Peyer's patch (tissue), 4 donors: Measurements from ENCODE around the gene SNCG. TPM values are rescaled to one million over a fixed set of nuclear protein-coding genes. Genes with fewer than 3 reads are reported as not detected.

Source experiments
- DNase-seq, 3 donors: peaks; one replicate each; pipeline ENCODE4 v3.0.0-alpha.2; 2017 to 2019
- H3K27ac ChIP-seq, 4 donors: fragments of 200-600 bp; sonication (generic); one replicate each; pipeline ENCODE4 v1.5.1; 2016 to 2019
- H3K27me3 ChIP-seq, 2 donors: fragments of 200-600 bp; sonication (generic); one replicate each; pipeline ENCODE4 v1.5.1; 2019
- H3K36me3 ChIP-seq, 3 donors: fragments of 200-600 bp; sonication (generic); one replicate each; pipeline ENCODE4 v1.5.1; 2016 to 2019
- H3K4me1 ChIP-seq, 4 donors: fragments of 200-600 bp; sonication (generic); one replicate each; pipeline ENCODE4 v1.5.1; 2016 to 2019
- H3K4me3 ChIP-seq, 4 donors: fragments of 200-600 bp; sonication (generic); 1 replicate in 3 of 4; 2 replicates in 1 of 4; pipeline ENCODE4 v1.5.1; 2016 to 2019; ENCODE audit warnings: mild to moderate bottlenecking in 1 of 4
- H3K9me3 ChIP-seq, 4 donors: fragments of 200-600 bp; sonication (generic); one replicate each; pipeline ENCODE4 v1.5.1; 2016 to 2019; ENCODE audit warnings: mild to moderate bottlenecking in 1 of 4
- CTCF ChIP-seq, 6 experiments: fragments of 450-650 bp in 4 of 6; fragments of 200-600 bp in 2 of 6; sonication (generic) in 1 of 6; IDR thresholded peaks; one replicate each; pipeline ENCODE4 v1.5.1; 2017 to 2019; ENCODE audit warnings: antibody characterized with exemption in 6 of 6, mild to moderate bottlenecking in 3 of 6, moderate library complexity in 1 of 6
- POLR2A ChIP-seq, 2 donors: fragments of 450-650 bp; IDR thresholded peaks; one replicate each; pipeline ENCODE4 v1.5.1; 2017; ENCODE audit warnings: antibody characterized with exemption in 2 of 2, mild to moderate bottlenecking in 2 of 2, moderate library complexity in 2 of 2
- total RNA-seq, 4 donors: library from RNA; depleted of rRNA; stranded (reverse); fragments of >200 nt; gene quantifications; one replicate each; pipeline ENCODE4 v1.1.0, GENCODE V29; 2016

The SNCG gene
- total RNA-seq, result 1 to 10 TPM in 2 of 4 donors, not detected in 2; 2.4 to 8.2 TPM

- Histone ChIP-seq H3K4me3 (peak within 1 kb of the TSS in 2 of 4 donors; percentile 19 to 28), H3K27ac (peak within 1 kb of the TSS; percentile 10 to 71 (median 51)), H3K36me3 (no peaks in the 10 kb centered on the region), H3K27me3 (no peaks in the 10 kb centered on the region), H3K4me1 (peaks cover 0 to 16% (median 0%) of the 10 kb centered on the region in 4 donors), H3K9me3 (no peaks in the 10 kb centered on the region)
- DNase-seq, result no peak
- no peak for TF ChIP-seq CTCF (IDR thresholded peaks at IDR 0.05)
- TF ChIP-seq POLR2A (IDR thresholded peaks at IDR 0.05), result no peak
Observed at GRCh38 chr10:86958116-86958900, at the start of gene SNCG. SNCG (plus strand) TSS chr10:86958599; CDS start chr10:86958698, 99 bp downstream.

GRCh38 chr10:86914734-86915133 lies 43.7 kb upstream of the SNCG start:
- no peak for DNase-seq
- no peak for TF ChIP-seq CTCF (IDR thresholded peaks at IDR 0.05)
- no peak for TF ChIP-seq POLR2A (IDR thresholded peaks at IDR 0.05)
- H3K27me3 ChIP-seq, result no peaks in the 10 kb centered on the region
- no peak overlapping the region for H3K4me3 ChIP-seq
- peaks cover 0 to 38% (median 0%) of the 10 kb centered on the region in 3 donors for H3K36me3 ChIP-seq
- H3K27ac ChIP-seq, result no peak overlapping the region
- H3K4me1 ChIP-seq, result no peaks in the 10 kb centered on the region
- no peaks in the 10 kb centered on the region for H3K9me3 ChIP-seq

GRCh38 chr10:86918022-86918471 lies 40.4 kb upstream of the SNCG start:
- TF ChIP-seq POLR2A (IDR thresholded peaks at IDR 0.05) (no peak), CTCF (IDR thresholded peaks at IDR 0.05) (no peak)
- no peak overlapping the region for H3K4me3 ChIP-seq
- no peak for DNase-seq
- H3K36me3 ChIP-seq, result peaks cover 0 to 55% (median 0%) of the 10 kb centered on the region in 3 donors
- no peaks in the 10 kb centered on the region for H3K9me3 ChIP-seq
- H3K27ac ChIP-seq, result peak overlapping the region in 1 of 4 donors; percentile 10
- H3K27me3 ChIP-seq, result no peaks in the 10 kb centered on the region
- no peaks in the 10 kb centered on the region for H3K4me1 ChIP-seq

GRCh38 chr10:86922553-86922961 lies 35.8 kb upstream of the SNCG start:
- peaks cover 0 to 41% (median 0%) of the 10 kb centered on the region in 3 donors for H3K36me3 ChIP-seq
- no peaks in the 10 kb centered on the region for H3K9me3 ChIP-seq
- DNase-seq, result no peak
- no peaks in the 10 kb centered on the region for H3K4me1 ChIP-seq
- H3K27me3 ChIP-seq, result no peaks in the 10 kb centered on the region
- peak overlapping the region in 1 of 4 donors; percentile 43 for H3K27ac ChIP-seq
- no peak for TF ChIP-seq POLR2A (IDR thresholded peaks at IDR 0.05)
- TF ChIP-seq CTCF (IDR thresholded peaks at IDR 0.05), result no peak
- H3K4me3 ChIP-seq, result no peak overlapping the region

- peak overlapping the region in 1 of 4 donors; percentile 46 for H3K27ac ChIP-seq
- TF ChIP-seq POLR2A (IDR thresholded peaks at IDR 0.05) (no peak), CTCF (IDR thresholded peaks at IDR 0.05) (no peak)
- H3K9me3 ChIP-seq, result no peaks in the 10 kb centered on the region
- no peak overlapping the region for H3K4me3 ChIP-seq
- no peaks in the 10 kb centered on the region for H3K27me3 ChIP-seq
- no peaks in the 10 kb centered on the region for H3K4me1 ChIP-seq
- no peak for DNase-seq
- H3K36me3 ChIP-seq, result peaks cover 0 to 28% (median 0%) of the 10 kb centered on the region in 3 donors
Observed at GRCh38 chr10:86929468-86930380, 28.7 kb upstream of the SNCG start.
